H9 (cell line): Measurements from ENCODE around the gene PLEKHJ1. TPM values are rescaled to one million over a fixed set of nuclear protein-coding genes. Genes with fewer than 3 reads are reported as not detected.

Experiments used
- DNase-seq: peaks from one replicate; pipeline ENCODE4 v3.0.0-alpha.2; 2017
- H2AFZ ChIP-seq: one replicate; pipeline ENCODE4 v1.6.1; 2013; ENCODE audit warnings: mild to moderate bottlenecking, low read length, control low read depth, moderate library complexity
- H2AK5ac ChIP-seq: 2 replicates; pipeline ENCODE4 v1.6.1; 2013; ENCODE audit warnings: low read length, control low read depth, mixed read lengths; ENCODE audit not compliant: insufficient read length
- H2BK120ac ChIP-seq: one replicate; pipeline ENCODE4 v1.6.1; 2013; ENCODE audit warnings: low read depth, mild to moderate bottlenecking, low read length, control low read depth, inconsistent platforms; ENCODE audit not compliant: poor library complexity, severe bottlenecking
- H2BK12ac ChIP-seq: 2 replicates; pipeline ENCODE4 v1.6.1; 2013; ENCODE audit warnings: low read length, control low read depth, mixed read lengths, low read depth; ENCODE audit not compliant: insufficient read length
- H2BK15ac ChIP-seq: 2 replicates; pipeline ENCODE4 v1.6.1; 2013; ENCODE audit warnings: low read depth, low read length, control low read depth
- H2BK20ac ChIP-seq: one replicate; pipeline ENCODE4 v1.6.1; 2013; ENCODE audit warnings: low read depth, mild to moderate bottlenecking, low read length, control low read depth, inconsistent platforms; ENCODE audit not compliant: poor library complexity, severe bottlenecking
- H2BK5ac ChIP-seq: 2 replicates; pipeline ENCODE4 v1.6.1; 2013; ENCODE audit warnings: low read length, control low read depth, mixed read lengths; ENCODE audit not compliant: insufficient read length
- H3K14ac ChIP-seq: 2 replicates; pipeline ENCODE4 v1.6.1; 2013; ENCODE audit warnings: low read length, control low read depth; ENCODE audit not compliant: insufficient read depth
- H3K18ac ChIP-seq: 2 replicates; pipeline ENCODE4 v1.6.1; 2013; ENCODE audit warnings: low read depth, mild to moderate bottlenecking, mixed read lengths, low read length, control low read depth; ENCODE audit not compliant: insufficient read length
- H3K23ac ChIP-seq: 2 replicates; pipeline ENCODE4 v1.6.1; 2013; ENCODE audit warnings: low read length, control low read depth, mixed read lengths, low read depth; ENCODE audit not compliant: insufficient read length
- H3K23me2 ChIP-seq: 2 replicates; pipeline ENCODE4 v1.6.1; 2013; ENCODE audit warnings: low read depth, mild to moderate bottlenecking, mixed read lengths, low read length, control low read depth; ENCODE audit not compliant: insufficient read length, poor library complexity, severe bottlenecking
- H3K27ac ChIP-seq: 2 replicates; pipeline ENCODE4 v1.5.1; 2013; ENCODE audit warnings: low read length, control low read depth, mixed read lengths, low read depth; ENCODE audit not compliant: insufficient read length
- H3K27me3 ChIP-seq: 2 replicates; pipeline ENCODE4 v1.6.1; 2013; ENCODE audit warnings: low read length, control low read depth, inconsistent platforms; ENCODE audit not compliant: insufficient read depth
- H3K4ac ChIP-seq: 2 replicates; pipeline ENCODE4 v1.6.1; 2013; ENCODE audit warnings: low read depth, mild to moderate bottlenecking, control low read depth, inconsistent platforms, low read length, moderate library complexity
- H3K4me1 ChIP-seq: 2 replicates; pipeline ENCODE4 v1.6.1; 2013; ENCODE audit warnings: low read length, control low read depth, inconsistent platforms; ENCODE audit not compliant: insufficient read depth
- H3K4me2 ChIP-seq: 2 replicates; pipeline ENCODE4 v1.6.1; 2013; ENCODE audit warnings: low read length, control low read depth, mixed read lengths; ENCODE audit not compliant: insufficient read length, insufficient read depth
- H3K56ac ChIP-seq: 2 replicates; pipeline ENCODE4 v1.6.1; 2013; ENCODE audit warnings: low read depth, mild to moderate bottlenecking, mixed read lengths, low read length, control low read depth; ENCODE audit not compliant: insufficient read length
- H3K79me1 ChIP-seq: 2 replicates; pipeline ENCODE4 v1.6.1; 2013; ENCODE audit warnings: low read depth, mild to moderate bottlenecking, moderate library complexity, low read length, control low read depth, inconsistent platforms; ENCODE audit not compliant: insufficient read depth, poor library complexity, severe bottlenecking
- H3K79me2 ChIP-seq: 2 replicates; pipeline ENCODE4 v1.6.1; 2013; ENCODE audit warnings: low read length, control low read depth, inconsistent platforms; ENCODE audit not compliant: insufficient read depth
- H3K9ac ChIP-seq: 2 replicates; pipeline ENCODE4 v1.6.1; 2013; ENCODE audit warnings: low read length, control low read depth, mixed read lengths; ENCODE audit not compliant: insufficient read length; ENCODE audit errors: extremely low read depth
- H3K9me3 ChIP-seq: one replicate; pipeline ENCODE4 v1.6.1; 2013; ENCODE audit warnings: low read depth, low read length, inconsistent platforms; ENCODE audit not compliant: control insufficient read depth
- H3T11ph ChIP-seq: one replicate; pipeline ENCODE4 v1.6.1; 2013; ENCODE audit warnings: mild to moderate bottlenecking, low read length, control low read depth, inconsistent platforms
- H4K20me1 ChIP-seq: one replicate; pipeline ENCODE4 v1.6.1; 2013; ENCODE audit not compliant: control insufficient read depth, insufficient read length, insufficient read depth
- H4K5ac ChIP-seq: 2 replicates; pipeline ENCODE4 v1.6.1; 2013; ENCODE audit warnings: low read depth, mild to moderate bottlenecking, mixed read lengths, low read length, control low read depth; ENCODE audit not compliant: insufficient read length
- H4K8ac ChIP-seq: replicated peaks from 2 replicates; pipeline ENCODE4 v1.6.1; 2013; ENCODE audit warnings: low read length, control low read depth, mixed read lengths, low read depth; ENCODE audit not compliant: insufficient read length
- H4K91ac ChIP-seq: 2 replicates; pipeline ENCODE4 v1.6.1; 2013; ENCODE audit warnings: low read depth, mild to moderate bottlenecking, moderate library complexity, mixed read lengths, low read length, control low read depth; ENCODE audit not compliant: insufficient read length
- H3K27ac Mint-ChIP-seq, 3 experiments: 2 replicates in 2 of 3; 3 replicates in 1 of 3; pipeline ENCODE4 v1.8.0; 2020 to 2021; ENCODE audit warnings: mixed read lengths in 3 of 3, mild to moderate bottlenecking in 1 of 3, moderate library complexity in 1 of 3
- H3K27me3 Mint-ChIP-seq: 2 replicates; pipeline ENCODE4 v1.8.0; 2021; ENCODE audit warnings: low read depth, mild to moderate bottlenecking, moderate library complexity, mixed read lengths
- H3K36me3 Mint-ChIP-seq, 3 experiments: 2 replicates in 2 of 3; 3 replicates in 1 of 3; pipeline ENCODE4 v1.8.0; 2020 to 2021; ENCODE audit warnings: low read depth in 3 of 3, mixed read lengths in 3 of 3; ENCODE audit not compliant: insufficient read depth in 1 of 3
- H3K4me1 Mint-ChIP-seq, 2 experiments: 2 replicates each; pipeline ENCODE4 v1.8.0; 2020; ENCODE audit warnings: mixed read lengths in 2 of 2
- H3K4me3 Mint-ChIP-seq, 2 experiments: 2 replicates in 1 of 2; 3 replicates in 1 of 2; pipeline ENCODE4 v1.8.0; 2020 to 2021; ENCODE audit warnings: mild to moderate bottlenecking in 2 of 2, mixed read lengths in 2 of 2, moderate library complexity in 1 of 2
- H3K9me3 Mint-ChIP-seq, 2 experiments: 2 replicates in 1 of 2; 3 replicates in 1 of 2; pipeline ENCODE4 v1.8.0; 2020; ENCODE audit warnings: mild to moderate bottlenecking in 2 of 2, mixed read lengths in 2 of 2, moderate library complexity in 1 of 2
- CTCF ChIP-seq: fragments of 200-600 bp; sonication (generic); conservative IDR thresholded peaks from 3 replicates; pipeline ENCODE4 v1.8.0; 2021; ENCODE audit warnings: antibody characterized with exemption, mild to moderate bottlenecking
- WGBS: extraction: QIAGEN DNeasy Blood & Tissue Kit; methylation state at CpG from one replicate; pipeline ENCODE4 v1.1.7; 2013; ENCODE audit warnings: missing lambda C conversion rate, low lambda C conversion rate, mixed read lengths; ENCODE audit not compliant: insufficient read length; ENCODE audit errors: extremely low coverage; 5-methylcytosine and 5-hydroxymethylcytosine counted together
- total RNA-seq: library from RNA; stranded (reverse); gene quantifications from 2 replicates; pipeline ENCODE4 v1.2.1, GENCODE V29; 2021

The PLEKHJ1 gene
- total RNA-seq, 1 experiment from 2014 or later: 139 TPM

GRCh38 chr19:2198317-2198716 is 37.8 kb downstream of the PLEKHJ1 start:
- no peak overlapping the region for H4K5ac ChIP-seq
- no peak for TF ChIP-seq CTCF
- H3K18ac ChIP-seq: no peak overlapping the region
- no peaks in the 10 kb centered on the region for H3K4me1 ChIP-seq
- H2BK5ac ChIP-seq: no peak overlapping the region
- Mint-ChIP-seq H3K27ac (peak overlapping the region; percentile 71 to 90 (median 89); a peak in 5 of 7 replicates), H3K4me3 (no peak overlapping the region), H3K4me1 (peaks cover 3 to 6% of the 10 kb centered on the region in 2 experiments; a peak in 3 of 4 replicates), H3K36me3 (peaks cover 19 to 36% (median 33%) of the 10 kb centered on the region in 3 experiments), H3K27me3 (no peaks in the 10 kb centered on the region; the same call in 1 of the 2 replicates), H3K9me3 (peaks cover 0 to 8% of the 10 kb centered on the region in 2 experiments; a peak in 1 of 5 replicates)
- H3K4me2 ChIP-seq: no peak overlapping the region
- H4K91ac ChIP-seq: peak overlapping the region; percentile 75
- H3K79me1 ChIP-seq: no peaks in the 10 kb centered on the region
- no peak overlapping the region; the same call in 1 of the 2 replicates for H3K4ac ChIP-seq
- no peak for DNase-seq
- no peaks in the 10 kb centered on the region for H3K27me3 ChIP-seq
- H3K14ac ChIP-seq: no peak overlapping the region
- H2BK12ac ChIP-seq: no peak overlapping the region
- H3K23ac ChIP-seq: no peak overlapping the region
- no peak overlapping the region for H3T11ph ChIP-seq
- no peak overlapping the region for H3K27ac ChIP-seq
- no peaks in the 10 kb centered on the region for H3K9me3 ChIP-seq
- H2AFZ ChIP-seq: no peak overlapping the region
- H3K79me2 ChIP-seq: peaks cover 2% of the 10 kb centered on the region; the same call in 1 of the 2 replicates
- no peaks in the 10 kb centered on the region for H3K23me2 ChIP-seq
- no peak overlapping the region for H2BK20ac ChIP-seq
- H2BK120ac ChIP-seq: no peak overlapping the region
- no peak overlapping the region for H3K56ac ChIP-seq
- no peak overlapping the region for H3K9ac ChIP-seq
- peaks cover 5% of the 10 kb centered on the region for H4K20me1 ChIP-seq
- no peak overlapping the region for H2AK5ac ChIP-seq
- no peak overlapping the region for H2BK15ac ChIP-seq
- H4K8ac ChIP-seq: no peak overlapping the region
- no CpG with 5 or more reads among the region's 22 CpGs for WGBS
